Measurements from ENCODE around the gene NCLN.

DNA sequence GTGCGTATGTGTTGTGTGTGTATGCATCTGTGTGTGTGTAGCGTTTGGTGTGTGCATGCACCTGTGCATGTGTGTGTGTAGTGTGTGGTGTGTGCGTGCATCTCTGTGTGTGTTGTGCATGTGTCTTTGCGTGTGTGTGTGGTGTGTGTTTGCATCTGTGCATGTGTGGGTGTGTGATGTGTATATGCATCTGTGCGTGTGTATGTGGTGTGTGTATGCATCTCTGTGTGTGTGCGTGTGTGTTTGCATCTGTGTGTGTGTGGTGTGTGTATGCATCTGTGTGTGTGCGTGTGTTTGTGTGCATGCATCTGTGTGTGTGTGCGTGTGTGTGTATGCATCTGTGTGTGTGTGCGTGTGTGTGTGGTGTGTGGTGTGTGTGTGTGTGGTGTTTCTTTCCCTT lies 59.3 kb downstream of the NCLN start:
- TF ChIP-seq POLR2A (IDR thresholded peaks at IDR 0.05) (no peak), POLR2AphosphoS5 (IDR thresholded peaks at IDR 0.05) (no peak)
- TF ChIP-seq, protein P1, sequence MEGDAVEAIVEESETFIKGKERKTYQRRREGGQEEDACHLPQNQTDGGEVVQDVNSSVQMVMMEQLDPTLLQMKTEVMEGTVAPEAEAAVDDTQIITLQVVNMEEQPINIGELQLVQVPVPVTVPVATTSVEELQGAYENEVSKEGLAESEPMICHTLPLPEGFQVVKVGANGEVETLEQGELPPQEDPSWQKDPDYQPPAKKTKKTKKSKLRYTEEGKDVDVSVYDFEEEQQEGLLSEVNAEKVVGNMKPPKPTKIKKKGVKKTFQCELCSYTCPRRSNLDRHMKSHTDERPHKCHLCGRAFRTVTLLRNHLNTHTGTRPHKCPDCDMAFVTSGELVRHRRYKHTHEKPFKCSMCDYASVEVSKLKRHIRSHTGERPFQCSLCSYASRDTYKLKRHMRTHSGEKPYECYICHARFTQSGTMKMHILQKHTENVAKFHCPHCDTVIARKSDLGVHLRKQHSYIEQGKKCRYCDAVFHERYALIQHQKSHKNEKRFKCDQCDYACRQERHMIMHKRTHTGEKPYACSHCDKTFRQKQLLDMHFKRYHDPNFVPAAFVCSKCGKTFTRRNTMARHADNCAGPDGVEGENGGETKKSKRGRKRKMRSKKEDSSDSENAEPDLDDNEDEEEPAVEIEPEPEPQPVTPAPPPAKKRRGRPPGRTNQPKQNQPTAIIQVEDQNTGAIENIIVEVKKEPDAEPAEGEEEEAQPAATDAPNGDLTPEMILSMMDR (IDR thresholded peaks at IDR 0.05) = no peak
